HFF-Myc (cell line): ENCODE data around the gene DNAH9.

ENCODE experiments used
- DNase-seq: peaks from one replicate; pipeline ENCODE4 v3.0.0-alpha.2; 2011; ENCODE audit warnings: low read depth; ENCODE audit errors: extremely low read depth
- H3K4me3 ChIP-seq: replicated peaks from 2 replicates; pipeline ENCODE4 v1.5.1; 2011; ENCODE audit warnings: low read depth, mild to moderate bottlenecking, control low read depth, low read length
- CTCF ChIP-seq: IDR thresholded peaks from 2 replicates; pipeline ENCODE4 v1.5.1; 2012; ENCODE audit warnings: mild to moderate bottlenecking, low read depth, low read length, control low read depth; ENCODE audit errors: missing control alignments

The DNAH9 gene

GRCh38 chr17:11898526-11899235 is 300.4 kb downstream of the DNAH9 start:
- H3K4me3 ChIP-seq: no peak overlapping the region
- TF ChIP-seq CTCF: no peak
- DNase-seq: no peak

- TF ChIP-seq CTCF: no peak
- H3K4me3 ChIP-seq: no peak overlapping the region
- DNase-seq: no peak
Observed at GRCh38 chr17:11899537-11899942, 301.3 kb downstream of the DNAH9 start.

GRCh38 chr17:11900041-11900476 is 301.8 kb downstream of the DNAH9 start:
- H3K4me3 ChIP-seq: no peak overlapping the region
- DNase-seq: no peak
- TF ChIP-seq CTCF: no peak

DNA sequence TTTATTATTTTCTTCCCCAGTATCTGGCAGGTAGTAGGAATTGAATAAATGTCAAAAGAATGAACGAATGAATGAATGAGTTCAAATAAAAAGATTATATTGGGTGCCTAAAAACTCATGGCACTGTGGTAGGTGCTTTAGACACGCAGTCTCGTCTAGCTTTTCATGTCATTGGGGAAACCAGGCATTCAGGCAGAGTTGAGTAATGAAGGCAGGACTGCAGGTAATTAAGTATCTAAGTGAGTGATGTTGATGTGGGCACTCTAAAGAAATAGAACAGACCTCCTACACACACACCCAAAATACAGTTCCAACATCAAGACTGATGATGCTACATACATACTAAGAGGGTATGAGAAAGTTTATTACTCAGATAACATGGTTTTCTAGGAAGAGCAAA is 302.4 kb downstream of the DNAH9 start:
- TF ChIP-seq CTCF: no peak
- no peak for DNase-seq
- no peak overlapping the region for H3K4me3 ChIP-seq

- no peak overlapping the region for H3K4me3 ChIP-seq
- TF ChIP-seq CTCF: no peak
- DNase-seq: no peak
Observed at GRCh38 chr17:11901931-11902330, 303.7 kb downstream of the DNAH9 start.

- TF ChIP-seq CTCF: no peak
- H3K4me3 ChIP-seq: no peak overlapping the region
- no peak for DNase-seq
Observed at GRCh38 chr17:11908711-11909146, 310.5 kb downstream of the DNAH9 start.

GRCh38 chr17:11909348-11909747 is 311.1 kb downstream of the DNAH9 start:
- DNase-seq: no peak
- TF ChIP-seq CTCF: no peak
- no peak overlapping the region for H3K4me3 ChIP-seq
